Stimulated activated CD4-positive, alpha-beta T cell treated with anti-CD3 and anti-CD28 coated beads, Interleukin-4, amount 100 ng/mL, for 24 hours (primary cell): ENCODE measurements around the gene CHRNA4.
A peak's percentile ranks its signal among the peaks of the same experiment; 100 is the strongest.
"Not testable (repeated sequence)": the region's sequence is repeated elsewhere in the genome, so short reads cannot be mapped to it uniquely, and the experiment has no call there.

Experiments used
- DNase-seq: peaks from one replicate; pipeline ENCODE4 v3.0.0-alpha.2; 2020

The CHRNA4 gene

DNA sequence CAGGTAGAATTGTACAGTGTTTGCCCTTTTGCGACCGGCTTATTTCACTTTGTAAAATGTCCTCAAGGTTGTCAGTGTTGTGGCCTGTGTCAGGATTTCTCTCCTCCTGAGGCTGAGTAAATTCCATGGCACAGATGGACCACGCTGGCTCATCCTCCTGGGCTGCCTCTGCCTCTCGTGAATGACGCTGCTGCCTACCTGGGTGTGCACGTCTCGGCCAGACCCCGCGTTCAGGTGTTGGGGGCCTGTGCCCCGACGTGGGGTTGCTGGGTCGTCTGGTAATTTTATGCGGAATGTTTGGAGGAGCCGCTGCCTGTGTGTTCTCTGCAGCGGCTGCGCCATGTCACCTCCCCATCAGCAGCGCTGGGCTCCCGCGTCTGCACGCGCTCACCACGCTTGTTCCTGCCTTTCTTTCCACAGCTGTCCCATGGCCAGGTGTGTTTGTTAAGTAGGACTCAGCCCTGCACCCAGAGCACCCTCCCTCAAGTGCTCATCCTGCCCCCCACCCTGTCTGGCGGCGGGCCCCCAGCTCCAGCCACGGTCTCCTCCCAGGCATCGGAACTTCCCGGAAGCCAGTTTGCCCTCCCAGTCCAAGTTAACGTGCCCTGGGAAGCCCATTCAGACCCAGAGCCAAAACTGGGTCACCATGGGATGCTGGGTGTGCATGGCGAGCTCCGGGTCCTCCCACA lies 36.1 kb upstream of the CHRNA4 start:
- DNase-seq: no peak

- no peak for DNase-seq
Observed at GRCh38 chr20:63396300-63396699, 35.2 kb upstream of the CHRNA4 start.

- no peak for DNase-seq
Observed at GRCh38 chr20:63395723-63396122, 34.6 kb upstream of the CHRNA4 start.

GRCh38 chr20:63394920-63395455 lies 33.8 kb upstream of the CHRNA4 start:
- no peak for DNase-seq

DNA sequence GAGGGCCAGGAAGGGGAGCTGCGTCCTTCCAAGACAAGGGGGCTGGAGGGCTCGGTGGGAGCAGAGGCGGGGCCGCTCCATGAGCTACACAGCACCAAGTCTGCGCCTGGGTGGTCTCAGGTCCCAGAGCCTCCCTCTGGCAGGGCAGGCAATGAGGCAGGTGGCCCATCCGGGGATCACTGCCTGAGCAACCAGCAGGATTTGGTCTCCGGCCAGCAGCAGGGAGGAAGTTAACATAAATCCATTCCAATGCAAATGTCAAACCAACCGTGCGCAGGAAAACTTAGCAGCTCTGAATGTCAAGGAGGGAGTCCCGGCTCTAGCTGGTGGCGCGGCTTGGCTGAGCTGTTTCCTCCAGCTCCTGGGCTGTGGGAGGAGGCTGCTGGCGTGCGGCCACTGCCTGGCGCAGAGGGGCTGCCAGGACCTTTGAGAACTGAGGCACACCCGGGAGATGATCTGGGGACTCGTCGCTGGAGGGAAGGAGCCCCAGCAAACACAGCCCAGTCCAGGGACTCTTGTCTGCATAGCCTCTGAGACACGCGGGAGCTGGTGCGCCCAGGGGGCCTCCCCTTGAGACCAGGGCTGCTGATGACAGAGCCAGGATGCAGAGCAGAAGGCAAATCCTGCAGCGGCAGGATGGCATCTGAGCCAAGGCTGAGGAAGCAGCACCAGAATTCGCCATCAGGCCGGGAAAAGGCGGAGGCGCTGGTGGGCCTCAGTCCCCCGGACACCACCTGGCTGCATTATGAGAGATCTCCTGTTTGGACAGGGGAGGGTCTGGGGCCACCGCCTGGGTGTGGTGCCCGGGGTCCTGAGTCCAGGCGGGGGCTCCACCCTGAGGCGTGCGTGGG lies 33.1 kb upstream of the CHRNA4 start:
- DNase-seq: no peak

GRCh38 chr20:63393566-63393965 lies 32.4 kb upstream of the CHRNA4 start:
- DNase-seq: no peak

- DNase-seq: no peak
Observed at GRCh38 chr20:63392465-63393365, 31.6 kb upstream of the CHRNA4 start.

DNA sequence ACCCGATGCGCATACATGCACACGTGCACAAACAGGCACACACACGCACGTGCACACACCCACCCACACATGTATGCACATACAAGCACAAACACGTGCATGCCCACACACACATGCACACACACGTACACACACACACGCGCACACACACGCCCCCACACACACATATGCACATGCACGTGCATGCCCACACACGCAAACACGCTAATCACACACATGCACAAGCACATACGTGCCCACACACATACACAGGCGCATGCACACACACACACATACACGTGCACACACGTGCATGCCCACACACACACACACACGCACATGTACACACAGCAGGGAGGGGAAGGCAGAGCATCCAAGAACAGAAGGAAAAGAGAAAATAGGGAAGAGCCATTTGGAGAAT lies 26.8 kb upstream of the CHRNA4 start:
- no peak for DNase-seq

DNA sequence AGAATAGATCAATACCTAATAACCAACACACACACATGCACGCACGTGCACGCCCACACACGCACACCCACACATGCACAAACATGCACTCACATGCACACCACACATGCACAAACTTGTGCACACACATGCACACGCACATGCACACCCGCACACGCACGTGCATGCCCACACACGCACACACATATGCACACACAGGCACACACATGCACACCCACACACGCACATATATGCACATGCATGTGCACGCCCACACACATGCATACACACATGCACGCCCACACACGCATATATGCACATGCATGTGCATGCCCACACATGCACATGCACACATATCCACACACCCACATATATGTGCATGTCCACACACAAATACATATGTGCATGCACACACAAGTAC lies 26.2 kb upstream of the CHRNA4 start:
- DNase-seq: no peak

DNA sequence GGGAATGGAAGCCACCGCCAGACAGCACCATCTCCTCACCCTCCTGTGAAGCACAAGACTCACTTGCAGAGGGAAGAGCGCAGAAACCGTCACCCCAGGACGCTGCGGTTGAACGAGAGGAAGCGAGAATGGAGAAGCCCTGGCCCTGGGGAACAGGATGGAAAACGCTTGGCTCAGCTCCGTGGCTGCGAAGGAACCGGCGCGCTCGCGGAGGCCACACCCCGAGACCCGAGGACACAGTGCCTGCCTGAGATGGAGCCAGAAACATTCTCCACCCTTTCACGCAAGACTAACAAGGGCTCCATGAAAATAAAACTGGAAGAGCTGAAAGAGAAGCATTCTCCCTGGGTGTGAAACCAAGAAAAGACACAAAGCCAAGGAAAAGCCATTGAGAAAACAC lies 25.3 kb upstream of the CHRNA4 start:
- no peak for DNase-seq

DNA sequence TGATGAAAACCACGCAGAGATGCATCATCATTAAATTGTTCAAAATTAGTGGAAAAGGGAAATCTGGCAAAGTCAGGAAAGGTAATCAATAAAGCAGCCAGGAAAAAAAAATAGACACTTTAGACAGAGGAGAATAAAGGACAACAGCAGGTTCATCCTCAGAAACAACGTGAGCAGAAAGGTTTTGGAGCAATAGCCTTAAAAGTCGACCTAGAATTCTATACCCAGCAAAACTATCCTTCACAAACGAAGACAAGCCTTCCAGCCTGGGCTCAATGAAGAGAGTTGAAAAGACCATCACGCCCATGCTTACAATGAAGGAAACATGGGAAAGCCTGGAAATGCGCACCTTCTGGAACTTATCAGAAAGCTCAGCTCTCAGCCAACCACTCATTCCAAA lies 24.7 kb upstream of the CHRNA4 start:
- DNase-seq: no peak

GRCh38 chr20:63384336-63384735 lies 23.2 kb upstream of the CHRNA4 start:
- no peak for DNase-seq

DNA sequence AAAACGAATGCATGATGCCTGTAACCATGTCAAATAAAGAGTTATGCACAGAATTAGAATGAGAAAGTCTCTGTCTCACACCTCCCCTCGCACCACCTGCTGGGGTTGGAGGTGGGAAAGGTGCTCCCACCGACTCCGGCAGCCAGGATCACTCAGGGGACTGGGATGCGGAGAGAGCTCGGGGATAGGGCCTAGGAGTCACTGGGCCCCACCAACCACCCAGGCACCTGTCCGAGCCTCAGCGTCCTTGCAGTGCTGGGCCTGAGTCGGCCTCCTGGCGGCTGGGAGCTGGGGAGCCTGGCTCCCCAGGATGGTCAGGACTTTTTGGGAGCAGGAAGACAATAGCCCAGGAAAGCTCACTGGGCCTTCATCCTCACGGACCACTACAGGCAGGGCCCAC lies 22.4 kb upstream of the CHRNA4 start:
- no peak for DNase-seq

DNA sequence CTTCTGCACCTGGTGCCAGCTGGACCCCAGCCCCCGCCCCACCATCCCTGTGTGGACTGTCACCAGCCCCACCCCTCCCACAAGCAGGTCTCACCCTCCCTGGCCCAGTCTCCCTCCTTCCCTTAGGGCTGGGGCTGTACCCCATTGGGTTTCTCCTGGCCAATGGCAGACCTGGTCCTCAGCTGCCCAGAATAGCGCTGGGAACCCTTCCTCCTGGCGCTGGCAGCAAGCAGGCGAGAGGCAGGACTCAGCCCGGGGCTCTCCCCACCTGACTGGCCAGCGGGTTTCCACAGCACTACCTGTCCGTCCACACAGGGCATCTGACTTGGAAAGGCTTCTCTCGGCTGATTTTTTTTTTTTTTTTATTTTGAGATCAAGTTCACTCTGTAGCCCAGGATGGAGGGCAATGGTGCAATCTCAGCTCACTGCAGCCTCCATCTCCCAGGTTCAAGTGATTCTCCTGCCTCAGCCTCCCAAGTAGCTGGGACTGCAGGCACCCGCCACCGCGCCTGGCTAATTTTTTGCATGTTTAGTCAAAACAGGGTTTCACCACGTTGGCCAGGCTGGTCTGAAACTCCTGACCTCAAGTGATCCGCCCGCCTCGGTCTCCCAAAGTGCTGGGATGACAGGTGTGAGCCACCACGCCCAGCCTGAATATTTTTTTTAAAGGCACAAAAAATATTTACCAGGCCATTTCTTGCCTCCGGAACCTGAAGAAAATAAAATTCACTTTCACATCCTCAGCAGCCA lies 21.6 kb upstream of the CHRNA4 start:
- DNase-seq: no peak

DNA sequence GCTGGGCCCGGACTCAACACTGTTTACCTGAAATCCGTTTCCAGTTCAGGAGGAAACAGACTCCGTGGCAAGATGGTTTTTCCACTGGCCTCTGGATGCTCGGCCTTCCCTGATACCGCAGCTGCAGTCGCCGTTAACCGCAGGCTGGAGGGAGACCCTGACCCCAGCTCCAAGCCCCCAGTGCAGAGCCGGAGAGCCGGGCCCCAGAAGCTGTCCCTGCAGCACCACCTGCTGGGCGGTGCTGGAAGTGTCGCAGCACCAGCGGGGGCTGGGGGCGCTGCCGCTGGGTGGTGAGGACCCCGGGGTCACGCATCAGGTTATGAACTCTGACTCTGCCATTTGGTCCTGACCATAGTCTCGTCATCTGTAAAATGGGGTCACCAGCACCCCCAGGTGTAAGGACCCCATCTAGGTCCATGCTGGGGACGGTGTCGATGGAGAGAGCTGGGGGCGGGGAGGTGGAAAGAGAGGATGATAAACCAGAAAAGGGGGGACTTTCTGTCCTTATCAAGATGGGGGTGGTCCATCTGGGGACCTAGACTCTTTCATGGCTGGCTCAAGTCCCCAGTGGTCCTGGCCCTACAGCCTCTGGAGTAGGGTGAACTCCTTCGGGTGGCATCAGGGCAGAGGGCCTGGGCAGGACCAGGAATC lies 20.8 kb upstream of the CHRNA4 start:
- peak; percentile 33 for DNase-seq

- no peak for DNase-seq
Observed at GRCh38 chr20:63380346-63380870, 19.3 kb upstream of the CHRNA4 start.

GRCh38 chr20:63379872-63380271 lies 18.7 kb upstream of the CHRNA4 start:
- DNase-seq: not testable (repeated sequence)

DNA sequence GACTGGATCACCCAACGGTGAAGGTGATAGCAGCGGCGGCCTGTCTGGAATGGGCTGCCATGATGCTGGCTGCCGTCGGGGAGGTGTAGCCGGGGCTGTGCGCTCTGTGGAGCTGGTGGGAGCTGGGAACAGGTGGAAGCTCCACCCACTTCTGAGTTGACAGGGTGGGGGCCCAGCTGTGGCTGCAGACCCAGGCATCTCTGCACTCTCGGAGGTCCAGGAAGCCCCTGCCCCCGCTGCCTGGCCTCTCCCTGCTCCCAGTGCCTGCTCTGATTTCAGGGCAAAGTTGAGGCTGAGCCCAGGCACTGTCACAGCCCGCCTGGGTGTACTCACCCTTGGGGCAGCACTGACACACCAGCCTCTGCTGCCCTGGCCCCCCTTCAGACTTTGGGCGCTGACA lies 18.1 kb upstream of the CHRNA4 start:
- no peak for DNase-seq

DNA sequence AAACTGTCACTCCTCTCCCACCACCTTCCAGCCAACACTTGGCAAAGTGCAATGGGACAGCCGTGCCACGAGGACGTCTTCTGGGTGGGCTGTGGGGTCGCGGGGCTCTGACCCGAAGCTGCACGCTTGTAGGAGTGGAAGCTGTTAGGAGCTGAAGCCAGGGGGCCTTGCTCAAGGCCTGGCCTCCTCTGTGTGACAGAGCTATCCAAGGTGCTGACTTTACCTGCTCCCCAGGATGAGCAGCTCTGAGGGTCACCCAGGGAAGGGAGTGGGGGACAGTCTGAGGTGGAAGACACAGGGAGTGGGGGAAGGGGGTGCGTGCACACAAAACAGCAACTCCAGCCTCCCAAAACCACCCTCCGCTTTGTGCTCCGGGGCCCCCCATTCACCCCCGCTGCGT lies 17.5 kb upstream of the CHRNA4 start:
- DNase-seq: no peak

GRCh38 chr20:63377951-63378381 lies 16.8 kb upstream of the CHRNA4 start:
- no peak for DNase-seq

DNA sequence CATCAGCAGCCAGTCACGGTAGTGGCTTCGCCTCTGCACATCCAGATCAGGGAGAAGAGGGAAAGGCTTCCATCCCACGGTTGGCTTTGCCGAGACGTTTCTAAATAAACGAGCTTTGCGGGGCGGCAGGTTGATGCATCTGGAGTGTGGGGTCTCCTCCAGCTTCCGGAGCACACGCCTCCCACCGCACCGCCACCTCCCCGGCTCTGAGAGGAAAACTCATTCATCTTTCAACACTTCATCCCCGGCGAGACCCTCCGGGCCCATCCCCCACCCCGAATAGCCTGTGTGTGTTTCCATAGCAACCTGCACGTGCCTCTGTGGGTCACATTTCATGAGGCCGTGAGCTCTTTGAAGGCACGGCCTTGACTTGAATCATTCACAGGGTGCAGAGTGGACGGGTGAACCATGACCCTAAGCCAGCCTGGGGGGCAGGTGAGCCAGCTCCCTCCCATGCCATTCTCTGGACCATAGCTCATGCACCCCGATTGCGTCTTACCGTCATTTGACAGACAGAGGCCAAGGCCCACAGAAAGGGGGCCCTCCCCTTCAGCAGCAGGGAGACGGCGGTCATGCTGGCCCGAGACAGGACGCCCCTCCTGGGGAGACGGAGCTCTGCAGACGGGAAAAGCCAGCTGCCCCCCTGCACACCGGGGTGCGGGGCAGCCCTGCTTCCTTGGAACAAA lies 16.2 kb upstream of the CHRNA4 start:
- no peak for DNase-seq
